Measurements from ENCODE around the gene RASA3. TPM values are rescaled to one million over a fixed set of nuclear protein-coding genes. Genes with fewer than 3 reads are reported as not detected.
"Not testable (repeated sequence)": the region's sequence is repeated elsewhere in the genome, so short reads cannot be mapped to it uniquely, and the experiment has no call there.

RASA3 gene
- total and polyA plus RNA-seq, 9 of the 15 experiments (the other 6 are each of a cell fraction or from before 2014, with no cell fraction given) = 0.72 to 25.3 (median 14.4) TPM

- Histone ChIP-seq H3K79me2 (ENCODE audit: control insufficient read depth, insufficient read depth, low read length) (no peaks in the 10 kb centered on the region), H3K36me3 (ENCODE audit: control insufficient read depth, insufficient read depth, low read length) (no peaks in the 10 kb centered on the region), H3K4me3 (no peak overlapping the region), H3K9me3 (replicated peaks; ENCODE audit: control insufficient read depth, insufficient read depth, low read depth, low read length) (no peaks in the 10 kb centered on the region), H3K4me2 (ENCODE audit: insufficient read depth, low read length) (no peak overlapping the region), H4K20me1 (replicated peaks; ENCODE audit: control insufficient read depth, insufficient read depth, low read length) (no peaks in the 10 kb centered on the region), H3K4me1 (replicated peaks in 1 of 2; ENCODE audit: control insufficient read depth in 2 of 2, insufficient read depth in 2 of 2, low read length in 2 of 2) (peaks cover 0 to 7% of the 10 kb centered on the region in 2 experiments; a peak in 2 of 5 replicates), H3K27me3 (ENCODE audit: control insufficient read depth in 2 of 2, insufficient read depth in 2 of 2, low read length in 2 of 2) (no peaks in the 10 kb centered on the region; a peak in 1 of 5 replicates), H2AFZ (ENCODE audit: low read depth, low read length) (no peak overlapping the region), H3K9ac (ENCODE audit: insufficient read depth in 1 of 2, low read depth in 2 of 2, low read length in 2 of 2) (no peak overlapping the region), H3K27ac (ENCODE audit: extremely low read depth, low read depth, low read length) (no peak overlapping the region), H3K9me1 (ENCODE audit: control insufficient read depth, insufficient read depth, low read length) (no peaks in the 10 kb centered on the region)
- in situ Hi-C loops (cut with MboI) (no loop called here), intact Hi-C loops (cut with micrococcal nuclease) (loop anchor here (5.0 kb wide), 1 partner anchor 72 kb away; no protein-coding TSS in a partner anchor)
- POLR2A ChIA-PET = no interaction called here
- WGBS (ENCODE audit: insufficient coverage, low coverage, missing lambda C conversion rate) = 11% methylated on average over 8 of the region's 12 CpGs
- no peak for ATAC-seq
- TF ChIP-seq CHD1 (IDR thresholded peaks at IDR 0.05; ENCODE audit: low read length) (no peak), ZNF408 (CRISPR knock-in tag; IDR thresholded peaks at IDR 0.05; ENCODE audit: low read depth) (no peak), ZEB2 (IDR thresholded peaks at IDR 0.05) (peak; percentile 73; the same call in 1 of the 2 replicates), ZNF436 (CRISPR knock-in tag; IDR thresholded peaks at IDR 0.05) (no peak), TRIM28 (IDR thresholded peaks at IDR 0.05) (no peak), KHSRP (IDR thresholded peaks at IDR 0.05) (no peak), FOXA3 (CRISPR knock-in tag; conservative IDR thresholded peaks at IDR 0.05 in 1 of 2, IDR thresholded peaks at IDR 0.05 in 1 of 2) (no peak)
- BruUV-seq (replicated peaks) = no TSS peak
- CTCF ChIA-PET (ENCODE audit: low intra/inter-chr PET ratio) = no interaction called here
- no peak for DNase-seq (ENCODE audit: extremely low read depth in 1 of 4, low spot score in 3 of 4)
- FAIRE-seq = no peak
Measured at GRCh38 chr13:114149774-114150740, 17.6 kb upstream of the RASA3 start.

GRCh38 chr13:114148886-114149285, 16.5 kb upstream of the RASA3 start:
- 8% methylated on average over 4 of the region's 19 CpGs for WGBS (ENCODE audit: insufficient coverage, low coverage, missing lambda C conversion rate)
- H3K36me3 ChIP-seq (ENCODE audit: control insufficient read depth, insufficient read depth, low read length); FAIRE-seq; in situ Hi-C loops (cut with MboI); POLR2A ChIA-PET; H3K79me2 ChIP-seq (ENCODE audit: control insufficient read depth, insufficient read depth, low read length); CTCF ChIA-PET (ENCODE audit: low intra/inter-chr PET ratio); ATAC-seq; BruUV-seq (replicated peaks); H4K20me1 ChIP-seq (replicated peaks; ENCODE audit: control insufficient read depth, insufficient read depth, low read length); H3K4me3 ChIP-seq; DNase-seq (ENCODE audit: extremely low read depth in 1 of 4, low spot score in 3 of 4); H2AFZ ChIP-seq (ENCODE audit: low read depth, low read length); H3K9me3 ChIP-seq (replicated peaks; ENCODE audit: control insufficient read depth, insufficient read depth, low read depth, low read length); H3K27ac ChIP-seq (ENCODE audit: extremely low read depth, low read depth, low read length); H3K9me1 ChIP-seq (ENCODE audit: control insufficient read depth, insufficient read depth, low read length); H3K9ac ChIP-seq (ENCODE audit: insufficient read depth in 1 of 2, low read depth in 2 of 2, low read length in 2 of 2); H3K4me2 ChIP-seq (ENCODE audit: insufficient read depth, low read length); H3K27me3 ChIP-seq (ENCODE audit: control insufficient read depth in 2 of 2, insufficient read depth in 2 of 2, low read length in 2 of 2): not testable (repeated sequence)
- intact Hi-C loops (cut with micrococcal nuclease) = loop anchor here (5.0 kb wide), 1 partner anchor 73 kb away; no protein-coding TSS in a partner anchor
- H3K4me1 ChIP-seq (replicated peaks in 1 of 2; ENCODE audit: control insufficient read depth in 2 of 2, insufficient read depth in 2 of 2, low read length in 2 of 2) = peaks cover 2 to 13% of the 10 kb centered on the region in 2 experiments; a peak in 3 of 5 replicates

Measured in K562 (cell line).